ENCODE measurements around the gene HOXB4. TPM values are rescaled to one million over a fixed set of nuclear protein-coding genes. Genes with fewer than 3 reads are reported as not detected.

The HOXB4 gene
- total RNA-seq, 4 donors from 2014 or later, result 0.98 to 2.8 (median 2.0) TPM

DNA sequence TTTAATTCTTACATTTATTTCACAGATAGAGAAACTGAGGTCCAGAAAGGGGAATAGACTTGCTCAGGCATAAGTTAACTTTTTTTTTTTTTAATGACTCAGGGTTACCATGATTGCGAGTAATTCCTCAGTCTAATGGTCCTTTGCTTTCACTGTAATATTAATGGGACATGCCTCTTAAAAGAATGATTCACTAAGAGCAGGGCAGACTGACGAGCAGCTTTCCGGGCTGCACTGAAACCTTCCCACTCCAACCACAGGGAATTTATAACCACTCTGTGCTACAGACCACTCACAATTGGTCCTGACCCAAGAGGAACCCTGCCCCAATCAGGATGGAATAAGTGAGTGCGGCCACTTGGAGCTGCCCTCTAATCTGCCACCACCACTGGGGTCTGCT lies 39.0 kb downstream of the HOXB4 start:
- TF ChIP-seq, protein P1, sequence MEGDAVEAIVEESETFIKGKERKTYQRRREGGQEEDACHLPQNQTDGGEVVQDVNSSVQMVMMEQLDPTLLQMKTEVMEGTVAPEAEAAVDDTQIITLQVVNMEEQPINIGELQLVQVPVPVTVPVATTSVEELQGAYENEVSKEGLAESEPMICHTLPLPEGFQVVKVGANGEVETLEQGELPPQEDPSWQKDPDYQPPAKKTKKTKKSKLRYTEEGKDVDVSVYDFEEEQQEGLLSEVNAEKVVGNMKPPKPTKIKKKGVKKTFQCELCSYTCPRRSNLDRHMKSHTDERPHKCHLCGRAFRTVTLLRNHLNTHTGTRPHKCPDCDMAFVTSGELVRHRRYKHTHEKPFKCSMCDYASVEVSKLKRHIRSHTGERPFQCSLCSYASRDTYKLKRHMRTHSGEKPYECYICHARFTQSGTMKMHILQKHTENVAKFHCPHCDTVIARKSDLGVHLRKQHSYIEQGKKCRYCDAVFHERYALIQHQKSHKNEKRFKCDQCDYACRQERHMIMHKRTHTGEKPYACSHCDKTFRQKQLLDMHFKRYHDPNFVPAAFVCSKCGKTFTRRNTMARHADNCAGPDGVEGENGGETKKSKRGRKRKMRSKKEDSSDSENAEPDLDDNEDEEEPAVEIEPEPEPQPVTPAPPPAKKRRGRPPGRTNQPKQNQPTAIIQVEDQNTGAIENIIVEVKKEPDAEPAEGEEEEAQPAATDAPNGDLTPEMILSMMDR (IDR thresholded peaks at IDR 0.05; ENCODE audit: low read depth), result no peak

DNA sequence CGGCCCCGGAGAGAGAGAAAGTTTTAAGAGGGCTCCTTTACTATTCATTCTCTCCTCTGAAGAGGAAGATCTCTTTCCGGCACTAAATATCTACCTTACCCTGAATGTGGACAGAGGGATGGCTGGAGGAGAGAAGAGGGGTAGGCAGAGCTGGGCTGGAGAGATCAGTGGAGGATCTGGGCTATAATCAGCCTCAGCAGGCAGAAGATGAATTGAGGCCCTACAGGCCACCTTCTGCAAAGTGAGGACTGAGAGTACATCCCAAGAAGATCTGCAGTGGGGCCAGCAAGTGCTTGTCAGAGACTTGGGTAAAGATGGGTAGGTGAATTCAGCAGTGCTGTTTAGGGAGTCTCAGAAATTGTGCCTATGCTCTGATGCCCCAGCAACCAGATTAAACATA lies 40.8 kb downstream of the HOXB4 start:
- TF ChIP-seq, protein P1 (IDR thresholded peaks at IDR 0.05; ENCODE audit: low read depth), result no peak

DNA sequence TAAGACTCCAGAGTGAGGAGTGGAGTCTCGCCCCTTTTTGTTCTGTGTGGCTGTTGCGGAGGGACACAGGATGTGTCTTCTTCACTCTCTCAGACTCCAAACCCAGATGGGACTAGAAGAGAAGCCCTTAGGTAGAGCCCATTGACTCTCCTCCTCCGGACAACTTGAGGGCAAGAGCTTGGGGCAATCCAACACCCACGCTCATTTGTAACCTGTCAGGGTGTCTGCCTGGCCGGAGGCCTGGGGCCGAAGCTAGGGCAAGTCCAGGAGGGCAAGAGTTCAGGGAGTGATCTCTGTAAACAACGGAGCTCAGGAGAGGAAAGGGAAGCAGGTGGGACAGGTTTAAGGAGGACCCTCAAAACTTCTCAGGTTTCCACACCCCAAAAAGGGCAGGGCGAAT lies 45.9 kb downstream of the HOXB4 start:
- TF ChIP-seq, protein P1 (IDR thresholded peaks at IDR 0.05; ENCODE audit: low read depth), result no peak

DNA sequence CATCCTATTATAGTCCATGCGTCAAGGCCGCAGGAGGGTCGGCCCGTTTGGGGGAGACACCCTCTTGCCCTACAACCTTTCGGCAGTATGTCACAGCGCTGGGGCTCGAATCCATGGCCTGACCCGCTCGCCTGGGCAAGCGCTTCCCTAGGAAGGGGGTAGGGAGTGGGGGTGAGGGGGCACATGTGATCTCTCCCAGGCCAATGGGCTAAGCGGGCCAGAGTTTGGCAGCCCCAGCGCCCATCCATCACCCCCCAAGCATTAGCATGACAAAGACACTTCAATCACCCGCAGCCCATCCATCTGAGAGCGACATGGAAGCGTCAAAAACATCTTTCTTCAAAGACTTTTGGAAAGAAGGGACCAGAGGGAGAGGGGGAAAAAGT lies 47.3 kb downstream of the HOXB4 start, which contains the start of gene HOXB1:
Gene HOXB1 (minus strand): TSS at position 125 of the 386 bp plus-strand sequence. CDS start 107 bp downstream, at position 18.
- TF ChIP-seq, protein P1 (IDR thresholded peaks at IDR 0.05; ENCODE audit: low read depth), result no peak

DNA sequence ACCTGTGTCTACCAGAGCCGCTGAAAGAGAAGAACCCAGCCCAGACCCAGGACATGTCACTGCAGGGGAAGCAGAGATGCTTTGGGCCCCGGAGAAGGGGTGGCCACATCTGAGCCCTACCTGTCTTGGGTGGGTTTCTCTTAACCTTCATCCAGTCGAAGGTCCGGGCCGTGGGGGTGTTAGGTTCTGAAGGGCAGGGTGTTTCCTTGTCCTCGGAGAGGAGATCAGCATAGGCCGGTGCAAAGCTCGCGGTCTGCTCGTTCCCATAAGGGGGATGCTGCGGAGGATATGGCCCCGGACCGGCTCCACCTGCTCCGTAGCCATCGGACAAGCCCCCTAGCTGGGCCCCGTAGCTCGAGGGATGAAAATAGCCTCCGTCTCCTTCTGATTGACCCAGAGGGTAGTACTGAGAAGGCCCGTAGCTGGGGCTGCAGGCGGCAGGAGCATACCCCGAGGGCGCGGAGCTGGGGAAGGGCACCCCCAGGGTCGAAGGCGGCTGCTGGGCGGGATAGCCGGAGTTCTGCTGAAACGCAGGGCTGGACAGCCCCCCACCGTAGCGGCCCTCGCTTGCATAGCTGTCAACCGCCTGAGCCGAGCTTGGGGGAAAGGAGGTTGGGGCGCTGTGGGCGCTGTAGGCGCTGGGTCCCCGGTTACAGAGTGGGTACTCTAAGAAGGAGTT lies 47.8 kb downstream of the HOXB4 start:
- TF ChIP-seq, protein P1 (IDR thresholded peaks at IDR 0.05; ENCODE audit: low read depth), result no peak

DNA sequence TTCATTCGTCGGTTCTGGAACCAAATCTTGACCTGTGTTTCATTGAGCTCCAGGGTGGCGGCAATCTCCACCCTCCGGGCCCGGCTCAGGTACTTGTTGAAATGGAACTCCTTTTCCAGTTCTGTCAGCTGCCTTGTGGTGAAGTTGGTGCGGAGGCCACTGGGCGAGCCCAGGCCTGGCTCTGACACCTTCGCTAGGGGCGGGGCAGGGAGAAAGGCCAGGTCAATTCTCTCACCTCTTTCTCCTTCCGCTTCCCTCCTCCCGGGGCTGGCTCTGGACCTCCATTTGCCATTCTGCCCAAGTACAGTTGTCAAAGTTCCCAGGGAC lies 48.5 kb downstream of the HOXB4 start:
- TF ChIP-seq, protein P1 (IDR thresholded peaks at IDR 0.05; ENCODE audit: low read depth), result no peak

DNA sequence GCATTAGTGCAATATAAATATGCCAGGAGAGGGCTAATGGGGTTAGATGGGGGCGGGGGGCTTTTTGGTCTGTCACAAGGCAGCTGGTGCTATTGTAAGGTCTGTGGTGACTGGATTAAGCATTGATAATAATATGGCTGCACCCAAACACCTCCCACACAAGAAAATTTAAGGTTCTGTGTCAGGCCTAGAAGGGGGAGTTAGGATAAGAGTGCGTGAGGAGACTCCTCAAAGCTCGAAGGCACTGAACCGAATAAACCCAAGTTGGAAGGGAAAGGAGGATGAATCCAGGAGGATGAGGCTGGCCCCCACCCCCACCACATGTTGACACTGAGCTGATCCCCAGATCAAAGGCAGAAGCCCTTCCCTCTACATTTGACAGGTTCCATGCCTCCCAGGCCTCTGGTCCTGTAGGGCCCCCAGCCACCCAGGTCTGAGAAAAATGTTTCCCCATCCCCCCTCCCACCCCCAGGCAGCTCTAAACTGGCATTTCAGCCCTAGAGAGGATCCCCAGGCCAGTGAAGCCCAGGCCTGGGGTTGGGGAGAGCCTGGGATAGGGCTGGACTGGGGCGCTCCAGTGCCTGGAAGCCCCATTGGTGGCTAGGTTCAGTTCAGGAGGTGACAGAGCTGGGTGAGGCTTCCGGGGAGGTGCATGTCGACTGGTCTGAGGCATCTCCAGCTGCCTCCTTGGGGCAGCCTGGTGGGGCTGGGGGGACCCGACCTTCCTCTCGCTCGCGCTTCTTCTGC lies 49.0 kb downstream of the HOXB4 start:
- TF ChIP-seq, protein P1 (IDR thresholded peaks at IDR 0.05; ENCODE audit: low read depth), result no peak
